Sigmoid colon (tissue), 7 donors: ENCODE measurements around the gene XKR3. TPM values are rescaled to one million over a fixed set of nuclear protein-coding genes. Genes with fewer than 3 reads are reported as not detected.

Experiments used
- DNase-seq: peaks from one replicate; pipeline ENCODE4 v3.0.0-alpha.2; 2019
- H3K27ac ChIP-seq, 4 donors: fragments of 200-600 bp; sonication (generic); one replicate each; pipeline ENCODE4 v1.5.1; 2016 to 2019; ENCODE audit warnings: mild to moderate bottlenecking in 1 of 4
- H3K27me3 ChIP-seq, 3 donors: fragments of 200-600 bp; sonication (generic); one replicate each; pipeline ENCODE4 v1.5.1; 2019; ENCODE audit warnings: mild to moderate bottlenecking in 1 of 3
- H3K36me3 ChIP-seq, 4 donors: fragments of 200-600 bp; sonication (generic); one replicate each; pipeline ENCODE4 v1.5.1; 2016 to 2019
- H3K4me1 ChIP-seq, 4 donors: fragments of 200-600 bp; sonication (generic); one replicate each; pipeline ENCODE4 v1.5.1; 2017 to 2019
- H3K4me3 ChIP-seq, 4 donors: fragments of 200-600 bp; sonication (generic); one replicate each; pipeline ENCODE4 v1.5.1; 2017 to 2019; ENCODE audit warnings: mild to moderate bottlenecking in 2 of 4, moderate library complexity in 1 of 4
- H3K9me3 ChIP-seq, 4 donors: fragments of 200-600 bp in 3 of 4; sonication (generic) in 3 of 4; one replicate each; pipeline versions ENCODE4 v1.5.1 to v1.6.1; 2013 to 2019
- EP300 ChIP-seq, 4 donors: sonication (generic); formaldehyde crosslinking; IDR thresholded peaks; one replicate each; pipeline ENCODE4 v1.6.1; 2017; ENCODE audit warnings: antibody characterized with exemption in 4 of 4
- POLR2A ChIP-seq, 2 donors: fragments of 450-650 bp; IDR thresholded peaks; one replicate each; pipeline ENCODE4 v1.6.1; 2016; ENCODE audit warnings: antibody characterized with exemption in 2 of 2, mild to moderate bottlenecking in 2 of 2, moderate library complexity in 2 of 2
- POLR2AphosphoS5 ChIP-seq, 4 donors: sonication (generic); formaldehyde crosslinking; IDR thresholded peaks; one replicate each; pipeline ENCODE4 v1.6.1; 2017; ENCODE audit warnings: antibody characterized with exemption in 4 of 4
- WGBS, 2 donors: extraction: QIAGEN DNeasy Blood & Tissue Kit; methylation state at CpG; one replicate each; pipeline ENCODE4 v1.1.7; 2013; 5-methylcytosine and 5-hydroxymethylcytosine counted together
- intact Hi-C: fragments of 100-400 bp; cut with DNase I; formaldehyde crosslinking; loops from one replicate; pipeline ENCODE4 v1.15.1; 2023
- polyA plus RNA-seq, 3 donors: library from polyadenylated mRNA; stranded (reverse); fragments of 200-250 nt; gene quantifications; one replicate each; pipeline ENCODE4 v1.2.3, GENCODE V29; 2013
- total RNA-seq, 4 donors: library from RNA; depleted of rRNA; stranded (reverse); fragments of >200 nt; gene quantifications; one replicate each; pipeline ENCODE4 v1.1.0, GENCODE V29; 2016
- TF ChIP-seq, protein P1 (sequence below), 4 experiments: fragments of 450-650 bp in 3 of 4; fragments of 200-600 bp in 1 of 4; IDR thresholded peaks; one replicate each; pipeline ENCODE4 v1.5.1; 2016 to 2019; ENCODE audit warnings: antibody characterized with exemption in 4 of 4, mild to moderate bottlenecking in 3 of 4, moderate library complexity in 2 of 4
- donor health status: healthy with polysubstance abuse.
- donor health status: Bipolar disorder and iron deficiency.
- donor health status: healthy.

XKR3 gene
- total and polyA plus RNA-seq, 7 donors: 0.60 TPM; not detected in 6

DNA sequence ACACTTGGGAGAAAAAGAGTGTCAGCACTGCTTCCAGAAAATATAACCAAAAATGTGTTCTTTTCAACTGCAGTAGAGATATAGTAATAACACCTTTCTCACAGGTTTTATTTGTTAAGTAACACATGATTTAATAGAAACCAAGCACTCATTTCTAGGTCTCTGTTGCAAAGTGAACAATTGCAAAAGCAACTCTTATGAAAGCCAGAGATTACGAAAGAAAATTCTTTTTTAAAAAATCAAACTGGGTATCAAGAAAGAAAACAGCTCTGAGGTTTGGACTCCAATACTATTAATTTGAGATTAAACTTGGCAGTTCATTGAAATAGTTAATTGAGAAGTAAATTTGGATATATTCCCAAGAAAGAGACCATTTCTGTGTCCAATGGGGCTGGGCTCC is 9.8 kb upstream of the XKR3 start:
- DNase-seq: no peak
- intact Hi-C loops: no loop called here
- 89 to 93% methylated on average over 1 of the region's 1 CpG for WGBS, 2 donors
- Histone ChIP-seq H3K36me3 (no peaks in the 10 kb centered on the region), H3K27ac (no peak overlapping the region), H3K9me3 (peaks cover 0 to 2% (median 0%) of the 10 kb centered on the region in 4 donors), H3K4me3 (no peak overlapping the region), H3K27me3 (no peaks in the 10 kb centered on the region), H3K4me1 (no peaks in the 10 kb centered on the region)
- TF ChIP-seq EP300 (IDR thresholded peaks at IDR 0.05): no peak
- TF ChIP-seq POLR2AphosphoS5 (IDR thresholded peaks at IDR 0.05): no peak
- no peak for TF ChIP-seq POLR2A (IDR thresholded peaks at IDR 0.05)
- TF ChIP-seq, protein P1, sequence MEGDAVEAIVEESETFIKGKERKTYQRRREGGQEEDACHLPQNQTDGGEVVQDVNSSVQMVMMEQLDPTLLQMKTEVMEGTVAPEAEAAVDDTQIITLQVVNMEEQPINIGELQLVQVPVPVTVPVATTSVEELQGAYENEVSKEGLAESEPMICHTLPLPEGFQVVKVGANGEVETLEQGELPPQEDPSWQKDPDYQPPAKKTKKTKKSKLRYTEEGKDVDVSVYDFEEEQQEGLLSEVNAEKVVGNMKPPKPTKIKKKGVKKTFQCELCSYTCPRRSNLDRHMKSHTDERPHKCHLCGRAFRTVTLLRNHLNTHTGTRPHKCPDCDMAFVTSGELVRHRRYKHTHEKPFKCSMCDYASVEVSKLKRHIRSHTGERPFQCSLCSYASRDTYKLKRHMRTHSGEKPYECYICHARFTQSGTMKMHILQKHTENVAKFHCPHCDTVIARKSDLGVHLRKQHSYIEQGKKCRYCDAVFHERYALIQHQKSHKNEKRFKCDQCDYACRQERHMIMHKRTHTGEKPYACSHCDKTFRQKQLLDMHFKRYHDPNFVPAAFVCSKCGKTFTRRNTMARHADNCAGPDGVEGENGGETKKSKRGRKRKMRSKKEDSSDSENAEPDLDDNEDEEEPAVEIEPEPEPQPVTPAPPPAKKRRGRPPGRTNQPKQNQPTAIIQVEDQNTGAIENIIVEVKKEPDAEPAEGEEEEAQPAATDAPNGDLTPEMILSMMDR (IDR thresholded peaks at IDR 0.05): no peak

DNA sequence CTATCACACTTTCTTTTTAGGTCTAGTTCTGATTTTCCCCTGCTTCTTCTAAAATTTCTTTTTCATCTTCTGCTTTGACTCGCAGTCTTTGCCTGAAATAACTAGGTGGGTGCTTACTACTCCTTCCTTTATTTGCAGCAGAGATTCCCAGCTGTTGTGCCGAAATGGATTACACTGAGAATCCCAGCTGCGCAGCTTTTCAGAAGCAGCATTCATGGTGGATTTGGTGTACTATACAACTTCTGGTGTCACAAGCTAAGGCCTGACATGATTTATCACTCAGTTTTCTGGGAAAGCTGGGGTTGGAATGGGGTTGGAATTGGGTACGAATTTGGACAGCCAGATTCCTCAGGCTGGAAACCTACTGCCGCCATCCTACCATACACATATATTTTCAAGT is 6.0 kb upstream of the XKR3 start:
- no peak overlapping the region for H3K27ac ChIP-seq
- peaks cover 0 to 2% (median 0%) of the 10 kb centered on the region in 4 donors for H3K9me3 ChIP-seq
- H3K4me1 ChIP-seq: no peaks in the 10 kb centered on the region
- no peak for DNase-seq
- no peak for TF ChIP-seq POLR2AphosphoS5 (IDR thresholded peaks at IDR 0.05)
- TF ChIP-seq, protein P1 (IDR thresholded peaks at IDR 0.05): no peak
- TF ChIP-seq EP300 (IDR thresholded peaks at IDR 0.05): no peak
- TF ChIP-seq POLR2A (IDR thresholded peaks at IDR 0.05): no peak
- no peaks in the 10 kb centered on the region for H3K36me3 ChIP-seq
- H3K27me3 ChIP-seq: no peaks in the 10 kb centered on the region
- no peak overlapping the region for H3K4me3 ChIP-seq
- WGBS, 2 donors: 87 to 90% methylated on average over 5 of the region's 5 CpGs
- intact Hi-C loops: no loop called here

DNA sequence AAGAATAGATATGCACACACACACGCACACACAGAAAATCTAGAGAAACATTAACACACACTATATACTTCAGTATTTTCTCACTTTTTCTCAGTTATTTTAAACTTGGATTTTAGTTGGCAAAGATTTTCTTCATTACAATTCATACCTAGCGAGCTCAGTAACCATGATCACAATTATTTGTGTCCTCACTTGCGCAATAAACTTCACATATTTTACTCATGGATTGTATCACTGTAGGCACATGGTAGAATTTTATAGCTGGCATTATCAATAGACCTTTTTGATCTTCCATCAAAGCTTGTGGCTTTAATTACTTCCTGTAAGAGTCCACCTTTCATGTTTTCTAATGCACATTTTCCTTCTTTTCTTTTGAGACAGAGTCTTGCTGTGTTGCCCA is 4.8 kb upstream of the XKR3 start:
- H3K27me3 ChIP-seq: no peaks in the 10 kb centered on the region
- intact Hi-C loops: no loop called here
- 86 to 91% methylated on average over 3 of the region's 3 CpGs for WGBS, 2 donors
- no peaks in the 10 kb centered on the region for H3K36me3 ChIP-seq
- H3K4me1 ChIP-seq: peaks cover 0 to 2% (median 0%) of the 10 kb centered on the region in 4 donors
- TF ChIP-seq POLR2AphosphoS5 (IDR thresholded peaks at IDR 0.05): no peak
- TF ChIP-seq, protein P1 (IDR thresholded peaks at IDR 0.05): no peak
- TF ChIP-seq EP300 (IDR thresholded peaks at IDR 0.05): no peak
- TF ChIP-seq POLR2A (IDR thresholded peaks at IDR 0.05): no peak
- H3K4me3 ChIP-seq: no peak overlapping the region
- peaks cover 0 to 2% (median 0%) of the 10 kb centered on the region in 4 donors for H3K9me3 ChIP-seq
- no peak overlapping the region for H3K27ac ChIP-seq
- DNase-seq: no peak

DNA sequence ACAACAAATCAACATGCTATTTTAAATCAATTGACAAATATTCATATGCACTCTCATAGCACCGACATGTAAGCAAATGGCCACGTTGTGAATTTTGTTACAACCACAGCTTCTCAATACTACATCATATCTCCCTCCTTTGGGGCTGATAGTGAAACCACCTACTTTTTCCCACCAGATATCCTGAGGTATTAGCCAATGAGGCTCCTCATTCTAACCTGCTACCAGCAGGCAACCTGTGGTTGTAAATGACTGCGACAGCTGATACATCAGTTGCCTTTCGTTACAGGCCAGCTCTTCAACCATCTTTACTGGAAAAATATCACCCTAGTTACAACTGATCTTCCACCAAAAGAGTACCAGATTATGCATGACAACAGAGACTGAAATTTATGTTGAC is 3.7 kb upstream of the XKR3 start:
- TF ChIP-seq POLR2AphosphoS5 (IDR thresholded peaks at IDR 0.05) (no peak), EP300 (IDR thresholded peaks at IDR 0.05) (no peak), POLR2A (IDR thresholded peaks at IDR 0.05) (no peak)
- TF ChIP-seq, protein P1 (IDR thresholded peaks at IDR 0.05): no peak
- intact Hi-C loops: no loop called here
- Histone ChIP-seq H3K9me3 (peaks cover 0 to 2% (median 0%) of the 10 kb centered on the region in 4 donors), H3K27me3 (no peaks in the 10 kb centered on the region), H3K4me1 (peaks cover 0 to 4% (median 0%) of the 10 kb centered on the region in 4 donors), H3K4me3 (no peak overlapping the region), H3K36me3 (no peaks in the 10 kb centered on the region), H3K27ac (no peak overlapping the region)
- WGBS, 2 donors: 85 to 86% methylated on average over 4 of the region's 4 CpGs
- DNase-seq: no peak

DNA sequence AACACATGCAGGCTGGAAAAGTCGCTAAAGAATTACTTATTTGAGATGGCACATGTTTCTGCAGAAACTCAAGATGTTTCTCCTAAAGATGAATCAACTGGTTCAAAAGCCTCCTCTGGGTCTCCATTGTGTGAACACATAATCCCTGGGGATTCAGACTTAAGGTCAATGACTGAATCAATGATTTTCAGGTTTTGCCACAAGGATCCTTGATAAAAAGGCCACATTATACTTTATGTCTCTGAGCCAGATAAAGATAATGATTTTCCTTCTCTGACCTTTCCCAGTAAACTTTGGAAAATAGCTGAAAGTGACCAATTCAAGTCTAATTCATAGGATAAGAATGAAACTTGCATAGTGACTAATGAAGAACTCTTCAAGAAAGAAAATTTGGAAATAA is 2.3 kb upstream of the XKR3 start:
- TF ChIP-seq, protein P1 (IDR thresholded peaks at IDR 0.05): no peak
- no peak for TF ChIP-seq EP300 (IDR thresholded peaks at IDR 0.05)
- intact Hi-C loops: no loop called here
- H3K4me3 ChIP-seq: no peak overlapping the region
- no peak overlapping the region for H3K27ac ChIP-seq
- no peaks in the 10 kb centered on the region for H3K27me3 ChIP-seq
- peaks cover 0 to 2% (median 0%) of the 10 kb centered on the region in 4 donors for H3K9me3 ChIP-seq
- peaks cover 0 to 4% (median 0%) of the 10 kb centered on the region in 4 donors for H3K4me1 ChIP-seq
- WGBS, 2 donors: 88 to 90% methylated on average over 1 of the region's 1 CpG
- no peak for DNase-seq
- H3K36me3 ChIP-seq: no peaks in the 10 kb centered on the region
